Lower lobe of right lung (tissue), 2 donors: ENCODE results near the gene HDLBP. TPM values are rescaled to one million over a fixed set of nuclear protein-coding genes. Genes with fewer than 3 reads are reported as not detected.

Experiments used
- ATAC-seq, 2 donors: fragments of 200-7000 bp; cut with Tn5 transposase; one replicate each; pipeline ENCODE4 v1.9.1; 2020 to 2022; ENCODE audit warnings: mild to moderate bottlenecking in 2 of 2, moderate library complexity in 2 of 2
- DNase-seq: peaks from one replicate; pipeline ENCODE4 v3.0.0-alpha.2; 2020
- H3K27ac ChIP-seq: fragments of 200-600 bp; one replicate; pipeline ENCODE4 v1.8.0; 2022
- H3K27me3 ChIP-seq: fragments of 200-600 bp; one replicate; pipeline ENCODE4 v1.8.0; 2022; ENCODE audit warnings: low read depth
- H3K36me3 ChIP-seq: fragments of 200-600 bp; one replicate; pipeline ENCODE4 v1.8.0; 2022; ENCODE audit warnings: mild to moderate bottlenecking
- H3K4me1 ChIP-seq: fragments of 200-600 bp; one replicate; pipeline ENCODE4 v1.8.0; 2022
- H3K4me3 ChIP-seq: fragments of 200-600 bp; one replicate; pipeline ENCODE4 v1.8.0; 2022; ENCODE audit warnings: mild to moderate bottlenecking
- H3K9me3 ChIP-seq: fragments of 200-600 bp; one replicate; pipeline ENCODE4 v1.8.0; 2022
- intact Hi-C: fragments of 100-400 bp; cut with DNase I; formaldehyde crosslinking; loops from one replicate; pipeline ENCODE4 v1.11.0; 2022
- total RNA-seq: library from RNA; stranded (reverse); fragmentation: NEBNext Ultra II Directional; extraction: Animal tissue kit (Norgen Biotek cat#: 25700); gene quantifications from one replicate; pipeline ENCODE4 v1.2.1, GENCODE V29; 2021
- TF ChIP-seq, protein P1 (sequence below): fragments of 200-600 bp; IDR thresholded peaks from one replicate; pipeline ENCODE4 v1.8.0; 2022; ENCODE audit warnings: antibody characterized with exemption, mild to moderate bottlenecking
- donor health status: DM: no; HTN: yes; CAD: no; lungs with severe emphysema.

The HDLBP gene
- total RNA-seq, 1 donor from 2014 or later = 387 TPM

DNA sequence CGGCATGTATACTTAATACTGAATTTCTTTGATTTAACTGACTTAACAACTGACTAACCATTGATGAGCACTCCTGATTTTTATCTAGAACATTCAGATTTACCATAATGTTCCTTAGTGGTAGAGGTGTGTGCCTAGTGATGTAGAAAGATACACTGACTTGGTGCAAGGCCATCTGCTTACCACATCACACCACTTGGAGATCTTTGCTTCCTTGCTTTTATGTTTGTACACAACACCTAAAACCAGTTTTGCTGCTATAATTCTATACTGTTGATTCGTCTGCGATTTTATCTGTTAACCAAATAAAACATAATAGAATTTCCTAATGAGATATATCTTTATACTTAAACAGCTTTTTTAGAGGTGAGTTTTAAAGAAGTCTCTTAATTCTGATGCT, 36.8 kb upstream of the HDLBP start:
- Histone ChIP-seq H3K27me3 (no peaks in the 10 kb centered on the region), H3K9me3 (no peaks in the 10 kb centered on the region), H3K27ac (no peak overlapping the region), H3K4me3 (no peak overlapping the region), H3K4me1 (peaks cover 25% of the 10 kb centered on the region), H3K36me3 (peaks cover 74% of the 10 kb centered on the region)
- DNase-seq = no peak
- intact Hi-C loops = no loop called here
- no peak for ATAC-seq
- TF ChIP-seq, protein P1, sequence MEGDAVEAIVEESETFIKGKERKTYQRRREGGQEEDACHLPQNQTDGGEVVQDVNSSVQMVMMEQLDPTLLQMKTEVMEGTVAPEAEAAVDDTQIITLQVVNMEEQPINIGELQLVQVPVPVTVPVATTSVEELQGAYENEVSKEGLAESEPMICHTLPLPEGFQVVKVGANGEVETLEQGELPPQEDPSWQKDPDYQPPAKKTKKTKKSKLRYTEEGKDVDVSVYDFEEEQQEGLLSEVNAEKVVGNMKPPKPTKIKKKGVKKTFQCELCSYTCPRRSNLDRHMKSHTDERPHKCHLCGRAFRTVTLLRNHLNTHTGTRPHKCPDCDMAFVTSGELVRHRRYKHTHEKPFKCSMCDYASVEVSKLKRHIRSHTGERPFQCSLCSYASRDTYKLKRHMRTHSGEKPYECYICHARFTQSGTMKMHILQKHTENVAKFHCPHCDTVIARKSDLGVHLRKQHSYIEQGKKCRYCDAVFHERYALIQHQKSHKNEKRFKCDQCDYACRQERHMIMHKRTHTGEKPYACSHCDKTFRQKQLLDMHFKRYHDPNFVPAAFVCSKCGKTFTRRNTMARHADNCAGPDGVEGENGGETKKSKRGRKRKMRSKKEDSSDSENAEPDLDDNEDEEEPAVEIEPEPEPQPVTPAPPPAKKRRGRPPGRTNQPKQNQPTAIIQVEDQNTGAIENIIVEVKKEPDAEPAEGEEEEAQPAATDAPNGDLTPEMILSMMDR = no peak

DNA sequence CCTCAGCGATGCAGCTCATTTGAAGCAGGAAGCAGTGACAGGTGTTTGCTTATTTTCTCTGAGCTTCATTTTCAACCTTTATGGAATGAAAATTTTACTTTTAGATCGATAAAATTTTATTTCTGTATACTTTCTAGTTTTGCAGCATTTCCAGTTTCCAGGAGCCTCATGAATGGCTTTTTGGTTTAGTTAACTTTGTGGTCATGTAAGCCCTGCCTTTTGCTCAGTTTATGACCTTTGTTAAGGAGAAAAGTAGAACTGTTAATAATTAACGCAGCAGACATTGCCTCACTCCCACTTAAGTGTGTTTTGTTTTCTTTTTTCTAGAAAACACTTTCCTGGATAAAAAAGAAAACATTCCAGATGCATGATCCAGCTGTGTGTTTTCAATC, 36.2 kb upstream of the HDLBP start:
- no peaks in the 10 kb centered on the region for H3K9me3 ChIP-seq
- no peaks in the 10 kb centered on the region for H3K27me3 ChIP-seq
- H3K27ac ChIP-seq = no peak overlapping the region
- no peak for DNase-seq
- H3K4me3 ChIP-seq = no peak overlapping the region
- H3K36me3 ChIP-seq = peaks cover 80% of the 10 kb centered on the region
- TF ChIP-seq, protein P1 = no peak
- ATAC-seq = no peak
- H3K4me1 ChIP-seq = peaks cover 19% of the 10 kb centered on the region
- intact Hi-C loops = no loop called here

DNA sequence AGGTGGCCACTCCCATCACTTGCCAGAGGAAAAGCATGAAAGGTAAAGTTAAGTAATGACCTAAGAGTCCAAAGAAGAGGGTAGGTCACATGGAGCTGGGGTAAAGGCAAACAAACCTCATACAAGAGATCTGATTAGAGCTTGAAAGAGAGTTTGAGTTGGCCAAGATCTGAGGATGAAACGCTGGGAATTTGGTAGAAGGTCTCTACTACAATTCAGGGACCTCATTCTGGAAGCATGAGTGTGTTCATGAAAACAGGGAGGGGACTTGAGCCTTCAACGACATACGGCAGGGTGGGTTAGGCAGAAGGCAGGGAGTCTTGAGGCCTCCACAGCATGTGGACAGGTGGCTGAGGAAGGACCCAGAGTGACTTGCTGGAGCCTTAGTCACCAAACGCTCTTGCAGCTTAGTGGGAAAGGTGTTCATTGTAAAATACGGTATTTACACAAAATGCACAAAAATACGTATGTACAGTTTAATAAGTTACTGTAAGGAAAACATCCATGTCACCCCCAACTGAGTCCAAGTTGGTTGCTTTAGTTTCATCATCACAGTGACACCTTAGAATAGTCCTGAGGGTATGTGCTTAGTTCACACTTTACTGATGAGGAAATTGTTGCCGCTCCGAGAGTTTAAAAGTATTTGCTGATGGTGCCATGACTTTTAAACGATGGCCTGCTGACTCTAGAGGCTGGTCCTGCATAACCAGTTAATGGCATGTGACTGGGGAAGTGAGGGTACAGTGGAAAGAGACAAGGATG, 35.6 kb upstream of the HDLBP start:
- Histone ChIP-seq H3K36me3 (peaks cover 86% of the 10 kb centered on the region), H3K4me3 (no peak overlapping the region), H3K9me3 (no peaks in the 10 kb centered on the region), H3K4me1 (peaks cover 21% of the 10 kb centered on the region), H3K27me3 (no peaks in the 10 kb centered on the region), H3K27ac (no peak overlapping the region)
- intact Hi-C loops = no loop called here
- ATAC-seq = peak in 1 of 2 donors; percentile 18
- DNase-seq = no peak
- TF ChIP-seq, protein P1 = no peak

DNA sequence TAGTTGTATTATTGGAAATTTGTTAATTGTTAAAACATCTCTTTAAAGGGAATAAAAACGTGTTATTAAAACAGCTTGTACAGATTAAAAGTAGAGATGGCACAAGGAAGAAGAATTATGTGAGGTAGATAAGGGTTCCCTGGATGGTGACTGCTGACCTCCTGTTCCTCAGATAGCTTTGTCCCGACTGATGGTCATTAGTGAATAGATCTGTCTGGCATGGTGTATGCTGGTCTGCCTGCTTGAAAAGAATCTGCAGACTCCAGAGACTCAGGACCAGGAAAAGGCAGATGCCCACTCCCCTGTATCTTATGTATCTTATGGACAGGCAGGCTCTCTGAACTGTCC, 35.0 kb upstream of the HDLBP start:
- no peak overlapping the region for H3K4me3 ChIP-seq
- peaks cover 91% of the 10 kb centered on the region for H3K36me3 ChIP-seq
- intact Hi-C loops = no loop called here
- peaks cover 25% of the 10 kb centered on the region for H3K4me1 ChIP-seq
- no peaks in the 10 kb centered on the region for H3K27me3 ChIP-seq
- no peaks in the 10 kb centered on the region for H3K9me3 ChIP-seq
- H3K27ac ChIP-seq = no peak overlapping the region
- ATAC-seq = no peak
- DNase-seq = no peak
- TF ChIP-seq, protein P1 = no peak

DNA sequence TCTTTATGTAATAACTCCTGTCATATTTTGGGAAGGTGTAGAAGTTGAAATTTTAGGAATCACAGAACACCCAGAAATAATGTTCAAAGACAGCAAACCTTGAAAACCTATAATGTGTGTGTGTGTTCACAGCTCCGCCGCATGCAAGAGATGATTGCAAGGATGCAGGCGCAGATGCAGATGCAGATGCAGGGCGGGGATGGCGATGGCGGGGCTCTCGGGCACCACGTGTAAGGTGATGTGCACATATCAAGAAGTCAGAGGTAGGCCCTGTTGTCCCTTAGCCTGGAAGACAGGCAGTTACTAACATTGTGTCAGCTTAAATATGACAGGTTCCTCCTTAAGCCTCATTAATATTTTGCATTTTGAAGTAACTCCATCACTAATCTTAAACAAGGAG, 34.5 kb upstream of the HDLBP start:
- peaks cover 97% of the 10 kb centered on the region for H3K36me3 ChIP-seq
- intact Hi-C loops = no loop called here
- no peak for DNase-seq
- TF ChIP-seq, protein P1 = no peak
- H3K27me3 ChIP-seq = no peaks in the 10 kb centered on the region
- no peak overlapping the region for H3K27ac ChIP-seq
- peaks cover 21% of the 10 kb centered on the region for H3K4me1 ChIP-seq
- no peaks in the 10 kb centered on the region for H3K9me3 ChIP-seq
- no peak for ATAC-seq
- no peak overlapping the region for H3K4me3 ChIP-seq
